Psoas muscle (tissue), 8 donors: ENCODE measurements around the gene SYMPK. TPM values are rescaled to one million over a fixed set of nuclear protein-coding genes. Genes with fewer than 3 reads are reported as not detected.
"Not testable (repeated sequence)": the region's sequence is repeated elsewhere in the genome, so short reads cannot be mapped to it uniquely, and the experiment has no call there.

Source experiments
- ATAC-seq, 4 donors: fragments of 200-7000 bp; cut with Tn5 transposase; one replicate each; pipeline ENCODE4 v1.9.1; 2020; ENCODE audit warnings: moderate library complexity in 3 of 4, mild to moderate bottlenecking in 2 of 4
- DNase-seq, 2 donors: peaks; one replicate each; pipeline ENCODE4 v3.0.0-alpha.2; 2020
- H3K27ac ChIP-seq: fragments of 200-600 bp; one replicate; pipeline ENCODE4 v1.8.0; 2022
- H3K27me3 ChIP-seq, 3 donors: fragments of 200-600 bp in 1 of 3; one replicate each; pipeline versions ENCODE4 v1.6.1 to v1.8.0; 2013 to 2022; ENCODE audit warnings: low read length in 2 of 3, mild to moderate bottlenecking in 2 of 3, moderate library complexity in 1 of 3; ENCODE audit not compliant: insufficient read depth in 3 of 3
- H3K36me3 ChIP-seq, 2 donors: fragments of 200-600 bp in 1 of 2; one replicate each; pipeline versions ENCODE4 v1.6.1 to v1.8.0; 2013 to 2022; ENCODE audit warnings: low read depth in 1 of 2, mild to moderate bottlenecking in 1 of 2, moderate library complexity in 1 of 2; ENCODE audit not compliant: insufficient read depth in 1 of 2
- H3K4me1 ChIP-seq: fragments of 200-600 bp; one replicate; pipeline ENCODE4 v1.8.0; 2022
- H3K4me3 ChIP-seq: fragments of 200-600 bp; one replicate; pipeline ENCODE4 v1.8.0; 2022; ENCODE audit warnings: mild to moderate bottlenecking
- H3K9me3 ChIP-seq: fragments of 200-600 bp; one replicate; pipeline ENCODE4 v1.8.0; 2022
- WGBS, 3 donors: extraction: QIAGEN DNeasy Blood & Tissue Kit; methylation state at CpG; one replicate each; pipeline versions ENCODE4 v1.1.6 to v1.1.7; 2013; 5-methylcytosine and 5-hydroxymethylcytosine counted together
- intact Hi-C, 2 donors: fragments of 100-400 bp; cut with DNase I; formaldehyde crosslinking; loops; one replicate each; pipeline versions ENCODE4 v1.11.0 to v1.14.2; 2022
- polyA plus RNA-seq, 3 donors: library from polyadenylated mRNA; stranded (reverse); fragments of 200-250 nt; gene quantifications; one replicate each; pipeline ENCODE4 v1.2.3, GENCODE V29; 2013
- total RNA-seq, 4 donors: library from RNA; stranded (reverse); fragmentation: NEBNext Ultra II Directional in 2 of 4; extraction: Animal tissue kit (Norgen Biotek cat#: 25700) in 2 of 4; gene quantifications; one replicate each; pipeline versions ENCODE4 v1.2.1 to v1.2.4, GENCODE V29; 2021 to 2023
- TF ChIP-seq, protein P1 (sequence below): fragments of 200-600 bp; IDR thresholded peaks from one replicate; pipeline ENCODE4 v1.8.0; 2022; ENCODE audit warnings: antibody characterized with exemption
- donor health status: healthy with polysubstance abuse.
- donor health status: DM: no; HTN: no; CAD: no; lungs with moderate emphysema.
- donor health status: Bipolar disorder and iron deficiency.
- donor health status: healthy.
- donor health status: DM: yes; HTN: yes; CAD: no.
- donor health status: DM: no; HTN: no; CAD: no.
- donor health status: DM: no; HTN: no; CAD: no.
- donor health status: DM: yes; HTN: yes; CAD: no.

SYMPK gene
- total and polyA plus RNA-seq, 7 donors = 27.6 to 80.3 (median 47.6) TPM

- intact Hi-C loops = no loop called here
- WGBS, 3 donors = 53 to 72% (median 60%) methylated on average over 22 of the region's 22 CpGs
- peak overlapping the region; percentile 9 for H3K27ac ChIP-seq
Measured at GRCh38 chr19:45900738-45901431, 37.9 kb upstream of the SYMPK start.

DNA sequence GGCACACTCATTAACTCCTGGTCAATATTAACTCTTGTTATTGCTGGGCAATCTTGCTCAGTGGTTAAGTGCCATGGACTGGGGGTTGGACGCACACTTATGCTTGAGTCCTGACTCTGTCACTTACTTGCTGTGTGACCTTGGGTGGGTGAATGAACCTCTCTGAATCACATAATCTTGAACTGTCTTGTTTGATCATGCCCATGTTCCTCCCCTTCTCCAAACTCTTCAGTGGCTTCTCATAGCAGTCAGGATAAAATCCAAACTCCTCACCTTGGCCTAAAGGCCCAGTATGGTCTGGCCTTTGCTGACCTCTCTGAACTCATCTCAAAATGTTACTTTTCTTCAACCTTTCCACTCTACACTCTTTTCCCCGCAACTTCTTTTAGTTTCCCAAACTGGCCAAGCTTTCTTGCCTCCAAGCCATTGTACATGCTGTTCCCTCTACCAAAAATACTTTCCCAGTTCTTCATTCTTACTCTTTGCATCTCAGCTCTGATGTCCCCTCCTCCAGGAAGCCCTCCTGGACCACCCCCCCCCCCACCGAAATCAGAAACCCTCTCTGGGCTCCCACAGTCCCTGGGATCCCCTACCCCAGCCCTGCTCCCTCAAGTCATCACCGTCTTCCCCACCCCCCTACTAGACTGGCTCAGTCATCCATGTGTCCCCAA is 37.1 kb upstream of the SYMPK start:
- Histone ChIP-seq H3K36me3 (peaks cover 0 to 50% of the 10 kb centered on the region in 2 donors), H3K27me3 (no peaks in the 10 kb centered on the region), H3K4me3 (no peak overlapping the region), H3K9me3 (no peaks in the 10 kb centered on the region), H3K27ac (no peak overlapping the region), H3K4me1 (peaks cover 16% of the 10 kb centered on the region)
- WGBS, 3 donors = 96 to 98% (median 97%) methylated on average over 4 of the region's 4 CpGs
- intact Hi-C loops = loop anchor here in 1 of 2 donors (1.0 kb wide), 1 partner anchor 47 kb away; no protein-coding TSS in a partner anchor
- TF ChIP-seq, protein P1, sequence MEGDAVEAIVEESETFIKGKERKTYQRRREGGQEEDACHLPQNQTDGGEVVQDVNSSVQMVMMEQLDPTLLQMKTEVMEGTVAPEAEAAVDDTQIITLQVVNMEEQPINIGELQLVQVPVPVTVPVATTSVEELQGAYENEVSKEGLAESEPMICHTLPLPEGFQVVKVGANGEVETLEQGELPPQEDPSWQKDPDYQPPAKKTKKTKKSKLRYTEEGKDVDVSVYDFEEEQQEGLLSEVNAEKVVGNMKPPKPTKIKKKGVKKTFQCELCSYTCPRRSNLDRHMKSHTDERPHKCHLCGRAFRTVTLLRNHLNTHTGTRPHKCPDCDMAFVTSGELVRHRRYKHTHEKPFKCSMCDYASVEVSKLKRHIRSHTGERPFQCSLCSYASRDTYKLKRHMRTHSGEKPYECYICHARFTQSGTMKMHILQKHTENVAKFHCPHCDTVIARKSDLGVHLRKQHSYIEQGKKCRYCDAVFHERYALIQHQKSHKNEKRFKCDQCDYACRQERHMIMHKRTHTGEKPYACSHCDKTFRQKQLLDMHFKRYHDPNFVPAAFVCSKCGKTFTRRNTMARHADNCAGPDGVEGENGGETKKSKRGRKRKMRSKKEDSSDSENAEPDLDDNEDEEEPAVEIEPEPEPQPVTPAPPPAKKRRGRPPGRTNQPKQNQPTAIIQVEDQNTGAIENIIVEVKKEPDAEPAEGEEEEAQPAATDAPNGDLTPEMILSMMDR = no peak
- DNase-seq = no peak
- ATAC-seq = no peak

More at GRCh38 chr19:45900738-45901431, 37.9 kb upstream of the SYMPK start:
- H3K4me3 ChIP-seq = peak overlapping the region; percentile 91
- no peak for DNase-seq
- ATAC-seq = no peak
- H3K4me1 ChIP-seq = peaks cover 16% of the 10 kb centered on the region
- no peaks in the 10 kb centered on the region for H3K27me3 ChIP-seq
- no peaks in the 10 kb centered on the region for H3K9me3 ChIP-seq
- TF ChIP-seq, protein P1 = no peak
- peaks cover 0 to 42% of the 10 kb centered on the region in 2 donors for H3K36me3 ChIP-seq

- intact Hi-C loops = loop anchor here in 1 of 2 donors (1.0 kb wide), 1 partner anchor 48 kb away; no protein-coding TSS in a partner anchor
Measured at GRCh38 chr19:45899253-45899652, 36.3 kb upstream of the SYMPK start.

GRCh38 chr19:45897261-45897812 is 34.4 kb upstream of the SYMPK start:
- no peak for ATAC-seq
- WGBS, 3 donors = 90 to 94% (median 91%) methylated on average over 8 of the region's 8 CpGs
- H3K36me3 ChIP-seq = peaks cover 2 to 59% of the 10 kb centered on the region in 2 donors
- no peaks in the 10 kb centered on the region for H3K9me3 ChIP-seq
- TF ChIP-seq, protein P1 = no peak
- peaks cover 12% of the 10 kb centered on the region for H3K4me1 ChIP-seq
- H3K4me3 ChIP-seq = no peak overlapping the region
- intact Hi-C loops = no loop called here
- H3K27me3 ChIP-seq = no peaks in the 10 kb centered on the region
- H3K27ac ChIP-seq = no peak overlapping the region
- DNase-seq = no peak

More at GRCh38 chr19:45899253-45899652, 36.3 kb upstream of the SYMPK start:
- Histone ChIP-seq H3K36me3 (peaks cover 2 to 58% of the 10 kb centered on the region in 2 donors), H3K4me1 (peaks cover 16% of the 10 kb centered on the region), H3K4me3 (no peak overlapping the region), H3K27ac (no peak overlapping the region), H3K9me3 (no peaks in the 10 kb centered on the region), H3K27me3 (no peaks in the 10 kb centered on the region)
- TF ChIP-seq, protein P1 = no peak
- DNase-seq (no peak), ATAC-seq (no peak)
- 92 to 97% (median 93%) methylated on average over 7 of the region's 7 CpGs for WGBS, 3 donors

GRCh38 chr19:45895983-45896599 is 33.1 kb upstream of the SYMPK start:
- H3K9me3 ChIP-seq, H3K27ac ChIP-seq, intact Hi-C loops, H3K4me1 ChIP-seq, H3K4me3 ChIP-seq, ATAC-seq, H3K27me3 ChIP-seq, DNase-seq: not testable (repeated sequence)
- peaks cover 2 to 66% of the 10 kb centered on the region in 2 donors for H3K36me3 ChIP-seq
- WGBS, 3 donors = 94 to 96% (median 96%) methylated on average over 12 of the region's 12 CpGs
